Fibroblast of the aortic adventitia (primary cell): ENCODE data around the gene SMOC2. TPM values are rescaled to one million over a fixed set of nuclear protein-coding genes. Genes with fewer than 3 reads are reported as not detected.

ENCODE experiments used
- DNase-seq: peaks from one replicate; pipeline ENCODE4 v3.0.0-alpha.2; 2010; ENCODE audit warnings: low read depth
- H3K4me3 ChIP-seq: 2 replicates; pipeline ENCODE4 v1.5.1; 2011; ENCODE audit warnings: low read depth, mild to moderate bottlenecking, control low read depth, low read length, moderate library complexity
- total RNA-seq: library from RNA; depleted of rRNA; stranded (reverse); fragments of >200 nt; gene quantifications from 2 replicates; pipeline ENCODE4 v1.2.3, GENCODE V29; 2012; ENCODE audit warnings: low replicate concordance
- TF ChIP-seq, protein P1 (sequence below): IDR thresholded peaks from 2 replicates; pipeline ENCODE4 v1.5.1; 2011; ENCODE audit warnings: mild to moderate bottlenecking, low read length, control low read depth, inconsistent platforms; ENCODE audit not compliant: insufficient read depth

SMOC2 gene, protein sequence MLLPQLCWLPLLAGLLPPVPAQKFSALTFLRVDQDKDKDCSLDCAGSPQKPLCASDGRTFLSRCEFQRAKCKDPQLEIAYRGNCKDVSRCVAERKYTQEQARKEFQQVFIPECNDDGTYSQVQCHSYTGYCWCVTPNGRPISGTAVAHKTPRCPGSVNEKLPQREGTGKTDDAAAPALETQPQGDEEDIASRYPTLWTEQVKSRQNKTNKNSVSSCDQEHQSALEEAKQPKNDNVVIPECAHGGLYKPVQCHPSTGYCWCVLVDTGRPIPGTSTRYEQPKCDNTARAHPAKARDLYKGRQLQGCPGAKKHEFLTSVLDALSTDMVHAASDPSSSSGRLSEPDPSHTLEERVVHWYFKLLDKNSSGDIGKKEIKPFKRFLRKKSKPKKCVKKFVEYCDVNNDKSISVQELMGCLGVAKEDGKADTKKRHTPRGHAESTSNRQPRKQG
- 0.09 TPM in 1 of 2 replicates, not detected in the other for total RNA-seq

DNA sequence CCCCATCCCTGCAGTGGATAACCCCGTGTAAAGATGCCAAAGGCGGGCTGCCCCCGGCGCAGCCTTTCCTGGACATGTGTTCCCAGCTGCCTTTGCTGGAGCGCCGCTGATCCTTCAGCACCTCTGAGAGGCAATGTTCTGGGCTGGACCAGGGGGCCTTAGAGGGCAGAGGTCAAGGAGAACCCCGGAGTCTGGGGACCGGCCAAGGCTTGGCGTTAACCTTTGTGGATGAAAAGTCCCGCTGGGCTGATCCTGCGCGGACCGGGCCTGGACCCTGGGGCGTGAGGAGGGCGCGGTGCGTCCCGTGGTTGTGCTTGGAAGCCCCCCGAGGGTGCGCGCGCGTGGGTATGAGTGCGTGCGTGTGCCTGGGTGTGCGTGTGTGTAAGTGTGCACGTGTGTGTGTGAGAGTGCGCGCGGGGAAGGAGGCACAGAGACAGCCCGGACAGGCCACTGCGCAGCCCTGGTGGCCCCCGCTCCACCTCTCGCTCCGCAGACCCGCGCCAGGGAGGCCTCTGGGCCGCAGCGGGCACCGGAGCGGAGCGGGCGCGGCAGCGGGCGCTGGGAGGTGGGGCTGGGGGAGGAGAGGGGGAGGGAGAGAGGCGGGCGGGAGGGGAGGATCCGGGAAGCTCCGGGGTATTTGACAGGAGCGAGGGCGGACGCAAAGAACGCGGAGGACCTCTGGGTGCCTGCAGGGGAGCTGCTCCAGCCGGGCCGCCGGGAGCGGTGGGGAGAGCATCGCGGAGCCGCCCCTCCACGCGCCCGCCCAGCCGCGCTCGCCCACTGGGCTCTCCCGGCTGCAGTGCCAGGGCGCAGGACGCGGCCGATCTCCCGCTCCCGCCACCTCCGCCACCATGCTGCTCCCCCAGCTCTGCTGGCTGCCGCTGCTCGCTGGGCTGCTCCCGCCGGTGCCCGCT is at the start of gene SMOC2:
Gene SMOC2 (plus strand): TSS at position 665 of the 914 bp plus-strand sequence. CDS start 187 bp downstream, at position 852.
- H3K4me3 ChIP-seq, result peak within 1 kb of the TSS; percentile 52
- TF ChIP-seq, protein P1, sequence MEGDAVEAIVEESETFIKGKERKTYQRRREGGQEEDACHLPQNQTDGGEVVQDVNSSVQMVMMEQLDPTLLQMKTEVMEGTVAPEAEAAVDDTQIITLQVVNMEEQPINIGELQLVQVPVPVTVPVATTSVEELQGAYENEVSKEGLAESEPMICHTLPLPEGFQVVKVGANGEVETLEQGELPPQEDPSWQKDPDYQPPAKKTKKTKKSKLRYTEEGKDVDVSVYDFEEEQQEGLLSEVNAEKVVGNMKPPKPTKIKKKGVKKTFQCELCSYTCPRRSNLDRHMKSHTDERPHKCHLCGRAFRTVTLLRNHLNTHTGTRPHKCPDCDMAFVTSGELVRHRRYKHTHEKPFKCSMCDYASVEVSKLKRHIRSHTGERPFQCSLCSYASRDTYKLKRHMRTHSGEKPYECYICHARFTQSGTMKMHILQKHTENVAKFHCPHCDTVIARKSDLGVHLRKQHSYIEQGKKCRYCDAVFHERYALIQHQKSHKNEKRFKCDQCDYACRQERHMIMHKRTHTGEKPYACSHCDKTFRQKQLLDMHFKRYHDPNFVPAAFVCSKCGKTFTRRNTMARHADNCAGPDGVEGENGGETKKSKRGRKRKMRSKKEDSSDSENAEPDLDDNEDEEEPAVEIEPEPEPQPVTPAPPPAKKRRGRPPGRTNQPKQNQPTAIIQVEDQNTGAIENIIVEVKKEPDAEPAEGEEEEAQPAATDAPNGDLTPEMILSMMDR, result no peak
- peak; percentile 12 for DNase-seq

DNA sequence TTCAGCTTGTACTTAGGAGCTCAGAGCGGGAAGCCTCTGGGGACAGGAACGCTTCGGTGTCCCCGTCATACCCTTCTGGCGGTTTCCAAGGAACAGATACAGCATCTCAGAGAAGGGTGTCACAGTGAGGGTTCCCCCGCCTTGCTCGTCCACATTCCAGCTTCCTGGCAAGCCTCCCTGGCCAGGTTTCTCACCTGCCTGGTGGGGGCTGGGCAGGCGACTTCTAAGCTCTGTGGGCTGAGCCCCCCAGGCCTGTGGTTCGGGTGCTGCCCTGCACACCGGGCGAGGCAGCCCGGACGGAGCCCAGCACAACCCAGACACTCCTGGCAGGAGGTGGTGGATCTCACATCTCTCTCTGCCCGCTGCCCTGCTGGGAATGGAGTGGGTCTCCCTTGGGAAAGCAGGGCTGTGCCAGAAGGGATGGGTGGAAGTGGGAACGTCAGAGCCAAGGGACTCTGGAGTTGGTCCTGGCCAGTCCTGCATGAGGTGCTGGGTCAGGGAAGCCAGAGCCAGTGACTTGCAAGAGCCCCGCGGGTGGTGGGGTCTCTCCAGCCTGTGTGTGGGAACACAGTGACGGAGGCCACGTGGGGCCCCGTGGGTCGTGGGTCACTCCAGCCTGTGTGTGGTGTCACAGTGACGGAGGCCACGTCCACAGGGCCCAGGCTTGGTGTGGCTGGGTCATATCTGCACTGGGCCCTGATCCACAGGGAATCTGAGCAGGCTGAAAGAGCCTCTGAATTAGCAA is 47.7 kb upstream of the SMOC2 start:
- no peak for DNase-seq
- H3K4me3 ChIP-seq, result no peak overlapping the region
- TF ChIP-seq, protein P1, result no peak

DNA sequence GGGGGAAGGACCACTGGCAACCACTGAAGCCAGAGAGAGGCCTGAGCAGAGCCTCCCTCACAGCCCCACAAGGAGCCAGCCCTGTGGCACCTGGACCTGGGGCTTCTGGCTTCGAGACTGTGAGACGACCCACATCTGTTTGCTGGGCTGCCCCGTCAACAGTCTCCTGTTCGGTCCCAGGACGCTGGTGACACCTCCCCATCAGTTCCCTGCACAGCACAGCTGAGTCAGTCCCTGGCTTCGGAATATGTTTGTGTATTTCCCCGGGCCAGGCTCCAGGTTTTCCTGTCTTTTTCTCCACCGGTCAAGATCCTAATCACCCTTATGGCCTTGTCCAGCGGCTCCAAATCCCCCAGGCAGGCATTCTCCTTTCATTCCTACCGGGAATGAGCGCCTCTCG is 46.4 kb upstream of the SMOC2 start:
- TF ChIP-seq, protein P1, result no peak
- no peak overlapping the region for H3K4me3 ChIP-seq
- no peak for DNase-seq

DNA sequence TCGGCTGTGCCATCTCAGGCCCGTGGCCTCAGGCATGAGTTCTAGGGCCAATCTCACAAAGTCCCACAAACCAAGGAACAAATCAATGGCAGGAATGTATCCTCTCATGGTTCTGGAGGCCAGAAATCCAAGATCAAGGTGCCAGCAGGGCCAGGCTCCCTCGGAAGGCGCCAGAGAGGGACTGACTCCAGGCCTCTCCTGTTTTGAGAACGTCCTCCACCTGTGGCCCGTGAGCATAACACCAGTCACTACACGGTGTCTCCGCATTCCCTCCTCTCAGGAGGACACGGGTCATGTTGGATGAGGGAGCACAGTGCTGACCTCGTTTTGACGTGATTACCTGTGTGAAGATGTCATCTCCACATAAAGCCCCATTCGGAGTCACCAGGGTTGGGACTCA is 45.0 kb upstream of the SMOC2 start:
- H3K4me3 ChIP-seq, result no peak overlapping the region
- TF ChIP-seq, protein P1, result no peak
- DNase-seq, result no peak

DNA sequence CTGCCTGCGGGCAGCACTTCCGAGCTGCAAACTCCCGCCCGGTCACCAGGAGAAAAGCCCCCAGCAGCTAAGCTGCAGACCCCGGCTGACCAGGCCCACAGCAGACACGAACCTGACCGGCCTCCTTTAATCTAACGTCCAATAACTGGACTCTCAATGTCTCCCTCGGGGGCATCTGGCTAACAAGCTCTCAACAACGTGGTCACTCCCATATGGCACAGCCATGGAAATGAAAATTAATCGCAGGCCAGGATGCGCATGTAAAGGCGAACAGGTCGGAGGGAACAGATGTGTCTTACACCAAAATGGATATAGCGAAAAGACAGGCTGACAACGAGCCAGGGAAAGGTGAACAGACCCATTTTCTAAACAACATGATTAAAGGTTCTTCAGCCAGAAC is 44.4 kb upstream of the SMOC2 start:
- DNase-seq, result no peak
- H3K4me3 ChIP-seq, result no peak overlapping the region
- TF ChIP-seq, protein P1, result no peak

DNA sequence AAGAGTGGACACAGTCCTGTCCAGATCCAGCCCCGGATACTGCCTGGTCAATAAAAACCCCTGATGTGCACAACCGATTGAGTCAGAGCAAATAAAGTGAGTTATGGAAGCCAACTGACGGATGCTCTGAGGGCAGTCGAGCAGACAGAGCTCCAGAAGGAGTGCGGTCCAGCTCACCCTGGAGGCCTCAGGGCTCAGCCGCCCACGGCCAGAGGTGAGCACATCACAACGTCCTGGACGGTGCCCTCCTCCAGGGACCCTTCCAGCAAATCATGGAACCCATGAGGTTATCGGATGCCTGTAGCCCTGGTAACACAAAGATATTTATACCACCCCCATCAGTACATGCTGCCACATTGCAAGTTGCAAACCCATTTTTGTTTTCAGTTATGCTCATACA is 44.0 kb upstream of the SMOC2 start:
- no peak for DNase-seq
- TF ChIP-seq, protein P1, result no peak
- no peak overlapping the region for H3K4me3 ChIP-seq
